Keratinocyte (primary cell): ENCODE results near the gene SRPK2. TPM values are rescaled to one million over a fixed set of nuclear protein-coding genes. Genes with fewer than 3 reads are reported as not detected.

Experiments used
- DNase-seq: peaks from one replicate; pipeline ENCODE4 v3.0.0-alpha.2; 2011; ENCODE audit warnings: low read depth, missing footprints, low spot score
- FAIRE-seq: peaks from 2 replicates; lab custom pipeline; 2011; peaks lifted over from hg19 to GRCh38; lab: Jason Lieb, UNC
- H2AFZ ChIP-seq: 2 replicates; pipeline ENCODE4 v1.6.0; 2012; ENCODE audit warnings: low read length, control low read depth, inconsistent platforms; ENCODE audit not compliant: control insufficient read depth
- H3K27ac ChIP-seq: 2 replicates; pipeline ENCODE4 v1.5.1; 2011; ENCODE audit warnings: low read length; ENCODE audit not compliant: control insufficient read depth, insufficient read depth
- H3K27me3 ChIP-seq: 3 replicates; pipeline ENCODE4 v1.6.0; 2011; ENCODE audit warnings: low read length; ENCODE audit not compliant: control insufficient read depth, insufficient read depth; ENCODE audit errors: extremely low read depth
- H3K36me3 ChIP-seq, 2 experiments: 2 replicates in 1 of 2; 3 replicates in 1 of 2; pipeline ENCODE4 v1.5.1; 2011; ENCODE audit warnings: low read length in 2 of 2, mild to moderate bottlenecking in 1 of 2; ENCODE audit not compliant: control insufficient read depth in 2 of 2, insufficient read depth in 2 of 2; ENCODE audit errors: extremely low read depth in 1 of 2
- H3K4me1 ChIP-seq: 3 replicates; pipeline ENCODE4 v1.5.1; 2011; ENCODE audit warnings: low read length; ENCODE audit not compliant: control insufficient read depth, insufficient read depth; ENCODE audit errors: extremely low read depth
- H3K4me2 ChIP-seq: 3 replicates; pipeline ENCODE4 v1.6.0; 2011; ENCODE audit warnings: low read depth, low read length; ENCODE audit not compliant: control insufficient read depth, insufficient read depth; ENCODE audit errors: extremely low read depth
- H3K4me3 ChIP-seq, 3 experiments: fragments of 200-600 bp in 1 of 3; sonication (generic) in 1 of 3; 2 replicates in 2 of 3; 3 replicates in 1 of 3; pipeline ENCODE4 v1.5.1; 2011 to 2016; ENCODE audit warnings: low read length in 3 of 3, mild to moderate bottlenecking in 3 of 3, control low read depth in 2 of 3, inconsistent platforms in 1 of 3, low read depth in 1 of 3, mixed read lengths in 1 of 3, mixed run types in 1 of 3, moderate library complexity in 1 of 3; ENCODE audit not compliant: control insufficient read depth in 2 of 3, insufficient read depth in 2 of 3; ENCODE audit errors: extremely low read depth in 1 of 3
- H3K79me2 ChIP-seq: 2 replicates; pipeline ENCODE4 v1.6.0; 2012; ENCODE audit warnings: low read length; ENCODE audit not compliant: control insufficient read depth, insufficient read depth
- H3K9ac ChIP-seq: 3 replicates; pipeline ENCODE4 v1.6.0; 2011; ENCODE audit warnings: low read length; ENCODE audit not compliant: control insufficient read depth, insufficient read depth; ENCODE audit errors: extremely low read depth
- H3K9me1 ChIP-seq: 3 replicates; pipeline ENCODE4 v1.6.0; 2011; ENCODE audit warnings: low read length; ENCODE audit not compliant: control insufficient read depth, insufficient read depth; ENCODE audit errors: extremely low read depth
- H3K9me3 ChIP-seq: 2 replicates; pipeline ENCODE4 v1.5.1; 2012; ENCODE audit warnings: low read depth, low read length; ENCODE audit not compliant: control insufficient read depth
- H4K20me1 ChIP-seq: 3 replicates; pipeline ENCODE4 v1.6.0; 2011; ENCODE audit warnings: low read length; ENCODE audit not compliant: control insufficient read depth, insufficient read depth; ENCODE audit errors: extremely low read depth
- EZH2 ChIP-seq: IDR thresholded peaks from one replicate; pipeline ENCODE4 v1.6.1; 2012; ENCODE audit warnings: inconsistent platforms, mild to moderate bottlenecking, low read length, moderate library complexity
- dilution Hi-C: fragments of 300-500 bp; cut with MboI; formaldehyde crosslinking; loops from one replicate; pipeline ENCODE4 v1.7.0; 2020; ENCODE audit warnings: low sequenced_read_pairs; ENCODE audit not compliant: extremely low pct_ligation_motif_present
- polyA plus RNA-seq, 5 experiments: library from polyadenylated mRNA; depleted of rRNA in 3 of 5; stranded (reverse) in 3 of 5; stranded (forward) in 1 of 5; unstranded in 1 of 5; fragments of >200 nt; gene quantifications; 1 replicate in 1 of 5; 2 replicates in 3 of 5; 3 replicates in 1 of 5; pipeline versions ENCODE4 v1.2.1 to v1.2.3, GENCODE V29; 2011 to 2012; ENCODE audit warnings: missing spikeins in 2 of 5, low read depth in 1 of 5, low replicate concordance in 1 of 5
- TF ChIP-seq, protein P1 (sequence below), 3 experiments: IDR thresholded peaks in 1 of 3; conservative IDR thresholded peaks in 1 of 3; optimal IDR thresholded peaks in 1 of 3; 2 replicates in 2 of 3; 3 replicates in 1 of 3; pipeline versions ENCODE3 to v1.5.1; 2011; ENCODE audit warnings: low read length in 3 of 3, mild to moderate bottlenecking in 3 of 3, moderate library complexity in 2 of 3, control low read depth in 1 of 3, inconsistent platforms in 1 of 3; ENCODE audit not compliant: insufficient read depth in 2 of 3; ENCODE audit errors: extremely low read depth in 1 of 3

The SRPK2 gene
- polyA plus RNA-seq, 1 donor (not counting 4 experiments of a cell fraction or from before 2014, with no cell fraction given) = 40.2 TPM

DNA sequence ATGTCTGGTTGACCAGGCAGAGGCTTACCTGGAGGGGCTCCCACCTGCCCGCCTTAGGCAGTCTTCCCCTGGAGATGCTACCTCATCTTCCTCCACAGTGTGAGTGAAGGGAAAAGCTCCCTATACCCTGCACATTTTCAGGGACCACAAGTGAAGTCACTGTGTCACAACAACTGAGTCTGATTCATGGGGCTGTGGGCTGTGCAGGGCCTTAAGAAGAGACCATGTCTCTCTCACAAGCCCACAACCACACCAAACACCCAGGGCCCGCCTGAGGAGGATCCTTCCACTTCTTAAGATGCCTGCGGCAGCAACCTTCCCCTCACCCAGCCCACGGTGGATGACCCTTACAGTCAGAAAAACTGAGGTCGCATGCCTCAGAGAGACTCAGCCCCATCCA is 256.4 kb downstream of the SRPK2 start:
- dilution Hi-C loops = no loop called here
- Histone ChIP-seq H3K36me3 (peaks cover 17% of the 10 kb centered on the region in 2 experiments), H3K9ac (no peak overlapping the region), H2AFZ (no peak overlapping the region), H3K79me2 (peaks cover 11% of the 10 kb centered on the region), H3K27ac (no peak overlapping the region), H3K4me3 (no peak overlapping the region), H3K4me2 (no peak overlapping the region), H3K9me3 (no peaks in the 10 kb centered on the region), H4K20me1 (no peaks in the 10 kb centered on the region), H3K4me1 (no peaks in the 10 kb centered on the region), H3K27me3 (no peaks in the 10 kb centered on the region), H3K9me1 (no peaks in the 10 kb centered on the region)
- no peak for TF ChIP-seq EZH2
- TF ChIP-seq, protein P1, sequence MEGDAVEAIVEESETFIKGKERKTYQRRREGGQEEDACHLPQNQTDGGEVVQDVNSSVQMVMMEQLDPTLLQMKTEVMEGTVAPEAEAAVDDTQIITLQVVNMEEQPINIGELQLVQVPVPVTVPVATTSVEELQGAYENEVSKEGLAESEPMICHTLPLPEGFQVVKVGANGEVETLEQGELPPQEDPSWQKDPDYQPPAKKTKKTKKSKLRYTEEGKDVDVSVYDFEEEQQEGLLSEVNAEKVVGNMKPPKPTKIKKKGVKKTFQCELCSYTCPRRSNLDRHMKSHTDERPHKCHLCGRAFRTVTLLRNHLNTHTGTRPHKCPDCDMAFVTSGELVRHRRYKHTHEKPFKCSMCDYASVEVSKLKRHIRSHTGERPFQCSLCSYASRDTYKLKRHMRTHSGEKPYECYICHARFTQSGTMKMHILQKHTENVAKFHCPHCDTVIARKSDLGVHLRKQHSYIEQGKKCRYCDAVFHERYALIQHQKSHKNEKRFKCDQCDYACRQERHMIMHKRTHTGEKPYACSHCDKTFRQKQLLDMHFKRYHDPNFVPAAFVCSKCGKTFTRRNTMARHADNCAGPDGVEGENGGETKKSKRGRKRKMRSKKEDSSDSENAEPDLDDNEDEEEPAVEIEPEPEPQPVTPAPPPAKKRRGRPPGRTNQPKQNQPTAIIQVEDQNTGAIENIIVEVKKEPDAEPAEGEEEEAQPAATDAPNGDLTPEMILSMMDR (optimal IDR thresholded peaks at IDR 0.05 in 1 of 3, IDR thresholded peaks at IDR 0.05 in 1 of 3, conservative IDR thresholded peaks at IDR 0.05 in 1 of 3; ENCODE audit: extremely low read depth in 1 of 3, insufficient read depth in 2 of 3, low read length in 3 of 3) = no peak
- FAIRE-seq = no peak
- no peak for DNase-seq

DNA sequence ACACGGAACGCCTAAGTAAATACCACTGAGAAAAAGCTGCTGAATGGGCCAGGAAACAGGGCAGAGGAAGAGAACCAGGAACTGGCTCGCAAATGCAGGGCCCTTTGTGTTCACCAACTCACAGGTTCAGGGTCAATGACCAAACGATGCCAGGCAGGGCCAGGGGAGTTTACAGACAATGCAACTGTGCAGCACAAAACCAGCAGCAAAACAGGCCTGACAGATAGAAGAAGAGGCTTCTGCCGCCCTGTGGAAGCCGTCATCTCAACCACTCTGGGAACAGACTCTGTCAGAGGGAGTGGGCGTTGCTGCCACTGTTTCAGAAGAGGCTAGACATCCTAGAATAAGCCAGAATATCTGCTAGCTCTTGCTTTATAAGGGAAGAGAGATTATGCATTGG is 256.8 kb downstream of the SRPK2 start:
- dilution Hi-C loops = no loop called here
- Histone ChIP-seq H3K4me3 (no peak overlapping the region), H3K27ac (no peak overlapping the region), H4K20me1 (no peaks in the 10 kb centered on the region), H3K4me1 (no peaks in the 10 kb centered on the region), H2AFZ (no peak overlapping the region), H3K36me3 (peaks cover 15 to 17% of the 10 kb centered on the region in 2 experiments), H3K4me2 (no peak overlapping the region), H3K9me3 (no peaks in the 10 kb centered on the region), H3K9ac (no peak overlapping the region), H3K9me1 (no peaks in the 10 kb centered on the region), H3K79me2 (peaks cover 11% of the 10 kb centered on the region), H3K27me3 (no peaks in the 10 kb centered on the region)
- DNase-seq (no peak), FAIRE-seq (no peak)
- TF ChIP-seq, protein P1 (optimal IDR thresholded peaks at IDR 0.05 in 1 of 3, IDR thresholded peaks at IDR 0.05 in 1 of 3, conservative IDR thresholded peaks at IDR 0.05 in 1 of 3; ENCODE audit: extremely low read depth in 1 of 3, insufficient read depth in 2 of 3, low read length in 3 of 3) = no peak
